Forelimb muscle (tissue), 1 donor: ENCODE results near the gene ZDHHC3. TPM values are rescaled to one million over a fixed set of nuclear protein-coding genes. Genes with fewer than 3 reads are reported as not detected.
A peak's percentile ranks its signal among the peaks of the same experiment; 100 is the strongest.
"Not testable (repeated sequence)": the region's sequence is repeated elsewhere in the genome, so short reads cannot be mapped to it uniquely, and the experiment has no call there.

ENCODE experiments used
- DNase-seq: peaks from one replicate; pipeline ENCODE4 v3.0.0-alpha.2; 2013; ENCODE audit warnings: low read depth
- polyA plus RNA-seq: library from polyadenylated mRNA; unstranded; fragments of 120-200 nt; gene quantifications from one replicate; pipeline ENCODE4 v1.2.1, GENCODE V29; 2013; ENCODE audit not compliant: insufficient read length

ZDHHC3 gene
- polyA plus RNA-seq, 1 donor, result 40.9 TPM

- no peak for DNase-seq
Measured at GRCh38 chr3:44996556-44996969, 20.6 kb upstream of the ZDHHC3 start.

DNA sequence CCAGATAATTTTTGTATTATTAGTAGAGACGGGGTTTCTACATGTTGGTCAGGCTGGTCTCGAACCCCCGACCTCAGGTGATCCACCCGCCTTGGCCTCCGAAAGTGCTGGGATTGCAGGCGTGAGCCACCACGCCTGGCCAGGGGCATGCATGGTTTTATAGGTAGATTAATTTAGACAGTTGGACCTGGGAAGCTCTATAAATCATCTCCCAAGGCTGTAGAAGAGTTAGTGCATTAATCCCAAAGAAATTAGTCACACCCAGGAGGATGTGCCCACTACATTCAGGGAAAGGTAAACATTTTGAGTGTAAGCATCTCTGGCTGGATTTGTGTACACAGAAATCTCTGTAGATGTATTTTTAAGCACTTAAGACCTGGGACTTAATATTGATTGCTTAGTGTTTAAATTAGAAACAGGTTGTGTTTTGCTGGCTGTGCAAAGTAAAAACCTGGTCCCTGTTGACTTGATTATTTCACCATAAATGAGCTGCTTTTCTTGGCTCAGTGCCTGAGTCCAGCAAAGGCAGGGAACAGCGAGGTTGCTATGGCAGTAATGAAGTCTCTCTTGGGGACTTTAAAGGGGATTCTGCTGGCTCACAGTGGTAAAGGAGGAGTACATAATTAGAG is 19.3 kb upstream of the ZDHHC3 start:
- DNase-seq, result peak; percentile 57

- DNase-seq, result no peak
Measured at GRCh38 chr3:44993471-44994205, 17.7 kb upstream of the ZDHHC3 start.

DNA sequence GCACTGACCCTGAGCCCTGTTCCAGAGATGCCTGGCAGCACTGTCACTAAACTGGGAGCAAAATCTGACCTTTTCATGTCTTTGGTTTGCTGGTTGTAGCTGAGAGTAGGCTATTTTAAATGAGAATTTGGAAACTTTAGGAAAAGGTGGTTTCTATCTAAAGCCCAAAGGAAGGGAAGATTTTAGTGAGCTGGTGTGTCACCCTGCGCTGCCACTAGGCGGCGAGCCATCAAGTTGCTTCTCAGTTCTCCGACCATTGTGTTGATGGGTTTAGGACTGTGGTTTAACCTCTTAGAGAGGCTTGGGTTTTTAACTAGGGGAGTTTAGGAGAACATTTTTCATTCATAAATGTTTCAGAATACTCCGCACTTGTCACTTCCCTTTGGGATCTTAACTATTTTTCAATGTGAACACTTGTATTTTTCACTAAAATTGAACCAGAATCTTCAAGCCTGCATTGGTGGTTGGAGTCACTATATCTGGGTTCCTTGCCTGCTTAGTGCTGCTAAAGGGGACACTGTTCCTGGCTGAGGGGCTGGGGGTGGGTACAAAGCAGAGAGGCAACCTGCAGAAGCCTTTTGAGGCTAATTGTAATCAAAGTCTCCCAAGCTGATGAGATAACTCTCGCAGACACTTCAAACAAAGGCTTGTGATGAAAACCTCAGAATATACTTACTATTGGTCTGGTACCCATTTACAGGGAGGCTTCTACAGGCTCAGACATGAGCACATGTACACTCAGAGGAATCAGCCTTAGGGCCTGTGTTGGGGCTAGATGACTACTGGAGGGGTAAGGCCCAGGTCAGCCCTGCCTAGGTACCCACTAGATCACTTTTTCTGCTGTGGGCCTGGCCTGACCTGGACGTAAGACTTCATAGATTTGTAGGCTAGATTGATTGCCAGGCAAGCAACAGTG is 16.8 kb upstream of the ZDHHC3 start:
- no peak for DNase-seq

- DNase-seq, result no peak
Measured at GRCh38 chr3:44991326-44991725, 15.4 kb upstream of the ZDHHC3 start.

DNA sequence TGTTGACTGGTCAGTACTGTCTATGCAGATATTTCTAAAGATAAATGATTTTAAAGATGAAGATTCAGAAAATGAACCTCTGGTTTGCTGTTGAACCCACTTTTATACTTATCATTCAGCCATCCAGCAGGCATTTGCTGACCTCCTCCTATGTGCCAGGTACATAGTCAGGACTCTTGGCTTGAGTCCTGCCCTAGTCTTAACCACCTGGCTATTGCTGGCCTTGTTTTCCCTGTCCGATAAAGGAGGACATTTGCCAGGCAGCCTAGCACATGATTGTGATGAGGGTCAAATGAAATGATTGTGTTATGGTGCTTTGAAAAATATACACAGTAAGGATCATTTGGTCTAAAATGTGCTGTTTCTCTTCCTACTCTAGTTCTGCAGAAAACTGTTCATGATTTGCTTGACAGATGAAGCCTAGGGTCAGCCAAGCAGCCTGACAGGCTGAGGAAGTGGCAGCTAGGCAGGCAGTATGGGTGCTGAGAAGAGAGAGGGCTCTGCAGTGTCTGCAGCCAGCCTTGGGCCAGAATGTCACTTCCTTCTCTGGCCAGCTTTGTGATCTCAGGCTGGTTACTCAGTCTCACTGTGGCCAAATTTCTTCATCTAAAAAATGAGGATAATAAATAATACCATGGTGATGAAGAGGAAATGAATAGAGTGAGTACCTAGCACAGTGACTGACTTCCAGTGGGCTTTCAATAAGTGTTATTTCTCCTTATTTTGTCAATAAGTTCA is 13.8 kb upstream of the ZDHHC3 start:
- no peak for DNase-seq

DNA sequence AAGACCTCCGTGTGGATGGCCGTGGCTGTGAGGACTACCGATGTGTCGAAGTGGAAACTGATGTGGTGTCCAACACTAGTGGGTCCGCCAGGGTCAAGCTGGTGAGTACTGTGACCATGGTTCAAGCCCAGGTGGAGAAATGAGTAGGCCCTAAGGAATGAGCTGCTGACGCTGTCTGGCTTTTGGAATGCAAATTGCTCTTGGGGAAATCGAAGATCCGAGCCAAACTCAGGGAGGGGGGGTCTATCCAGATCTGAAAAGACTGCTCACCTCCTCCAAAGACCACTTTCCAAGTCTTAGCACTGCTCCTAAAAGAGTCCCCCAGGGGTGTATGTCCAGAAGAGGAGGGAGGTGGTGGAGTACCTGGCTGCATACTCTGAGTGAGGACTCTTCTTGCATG is 13.2 kb upstream of the ZDHHC3 start:
- no peak for DNase-seq

DNA sequence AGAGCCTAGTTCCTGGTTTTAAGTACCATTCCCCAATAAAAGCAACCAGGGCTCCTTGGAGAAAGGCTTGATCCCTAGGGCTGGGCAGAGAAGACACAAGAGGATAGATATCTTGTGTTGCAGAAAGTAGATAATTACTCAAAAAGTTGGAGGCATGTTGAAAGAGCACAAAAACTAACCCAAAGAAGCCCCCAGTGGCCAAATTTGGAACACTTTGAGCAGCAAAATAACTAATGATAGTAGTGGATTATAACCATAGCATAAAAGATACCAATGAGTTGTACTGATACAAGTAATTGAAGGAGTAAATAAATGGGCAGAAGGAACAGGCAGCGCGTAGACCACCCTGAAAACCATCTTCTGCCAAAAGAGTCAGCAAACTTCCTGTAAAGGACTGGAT is 12.1 kb upstream of the ZDHHC3 start:
- no peak for DNase-seq

GRCh38 chr3:44987332-44987731 is 11.4 kb upstream of the ZDHHC3 start:
- no peak for DNase-seq

- not testable (repeated sequence) for DNase-seq
Measured at GRCh38 chr3:44986330-44986729, 10.4 kb upstream of the ZDHHC3 start.

- DNase-seq, result no peak
Measured at GRCh38 chr3:44984335-44984734, 8.4 kb upstream of the ZDHHC3 start.

DNA sequence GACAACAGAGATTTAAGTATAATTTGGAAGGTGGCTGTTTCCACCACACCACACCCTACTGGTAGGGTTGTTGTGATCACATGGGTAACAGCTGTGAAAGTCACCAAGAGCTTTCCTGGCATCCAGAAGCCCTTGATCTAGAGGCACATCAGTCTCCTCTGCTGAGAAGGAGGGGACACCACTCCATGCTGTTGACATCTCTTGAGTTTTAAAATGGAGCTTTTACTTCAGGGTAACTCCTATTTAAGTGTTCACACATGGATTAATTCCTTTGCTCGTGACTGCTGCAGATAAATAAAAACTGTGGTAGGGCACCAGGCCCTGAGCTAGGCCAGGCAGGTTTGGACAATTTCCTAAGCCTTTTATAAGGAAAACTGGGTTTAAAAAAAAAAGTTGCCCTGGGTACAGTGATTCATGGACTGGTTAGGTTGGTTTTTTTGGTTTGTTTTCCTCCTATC is 7.5 kb upstream of the ZDHHC3 start:
- no peak for DNase-seq

DNA sequence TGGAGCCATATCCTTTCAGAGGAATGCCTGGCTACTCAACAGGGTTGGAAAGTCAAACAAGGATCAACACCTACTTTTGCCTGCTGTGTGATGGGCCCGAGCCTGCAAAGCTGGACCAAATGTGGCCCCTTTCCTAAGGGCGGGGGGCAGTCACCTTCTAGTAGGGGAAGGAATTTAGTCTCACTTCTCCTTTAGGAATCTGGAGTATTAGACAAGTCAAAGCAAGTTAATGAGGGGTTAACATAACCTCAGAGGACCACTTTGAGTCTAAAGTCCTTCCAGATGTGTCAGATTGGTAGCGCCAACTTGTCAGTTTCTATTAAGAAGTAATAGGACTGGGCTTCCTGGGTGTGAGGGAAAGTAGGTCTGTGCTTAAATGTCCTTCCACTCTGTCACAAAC is 6.8 kb upstream of the ZDHHC3 start:
- no peak for DNase-seq

DNA sequence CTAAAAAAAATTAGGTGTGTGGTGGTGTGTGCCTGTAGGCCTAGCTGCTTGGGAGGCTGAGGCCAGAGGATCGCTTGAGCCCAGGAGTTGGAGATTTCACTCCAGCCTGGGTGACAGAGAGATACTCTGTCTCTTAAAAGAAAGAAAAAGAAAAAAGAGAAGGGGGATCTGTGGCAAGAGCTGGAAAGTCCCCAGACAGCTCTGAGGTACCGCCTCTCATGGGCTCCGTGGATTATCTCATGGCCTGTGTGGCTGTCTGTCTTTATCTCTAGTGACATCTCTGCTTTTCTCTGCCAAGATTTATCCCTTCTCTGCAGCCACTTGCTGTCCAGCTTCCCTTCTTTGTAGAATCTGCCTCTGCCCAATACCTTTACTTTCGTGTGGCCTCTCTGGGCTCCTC is 5.8 kb upstream of the ZDHHC3 start:
- no peak for DNase-seq

- DNase-seq, result no peak
Measured at GRCh38 chr3:44981220-44981619, 5.2 kb upstream of the ZDHHC3 start.

DNA sequence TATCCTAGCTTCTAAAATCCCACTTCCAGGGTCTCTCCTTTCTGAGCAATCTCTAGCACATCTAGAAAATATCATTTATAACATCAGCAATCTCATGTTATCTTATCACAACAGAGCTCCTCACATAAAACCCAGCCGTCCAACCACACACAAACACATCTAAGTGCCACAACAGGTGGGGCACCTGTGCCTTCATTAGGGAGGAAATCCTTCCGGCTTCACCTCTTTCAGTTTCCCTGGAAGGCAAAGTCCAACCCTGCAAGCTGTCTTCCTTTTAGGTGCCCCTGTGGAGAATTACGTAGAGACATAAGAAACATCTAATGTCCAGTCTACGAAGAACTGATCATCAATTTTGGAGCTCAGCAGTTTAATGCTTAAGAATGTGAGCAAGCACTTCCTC is 1.6 kb downstream of the ZDHHC3 start:
- no peak for DNase-seq

DNA sequence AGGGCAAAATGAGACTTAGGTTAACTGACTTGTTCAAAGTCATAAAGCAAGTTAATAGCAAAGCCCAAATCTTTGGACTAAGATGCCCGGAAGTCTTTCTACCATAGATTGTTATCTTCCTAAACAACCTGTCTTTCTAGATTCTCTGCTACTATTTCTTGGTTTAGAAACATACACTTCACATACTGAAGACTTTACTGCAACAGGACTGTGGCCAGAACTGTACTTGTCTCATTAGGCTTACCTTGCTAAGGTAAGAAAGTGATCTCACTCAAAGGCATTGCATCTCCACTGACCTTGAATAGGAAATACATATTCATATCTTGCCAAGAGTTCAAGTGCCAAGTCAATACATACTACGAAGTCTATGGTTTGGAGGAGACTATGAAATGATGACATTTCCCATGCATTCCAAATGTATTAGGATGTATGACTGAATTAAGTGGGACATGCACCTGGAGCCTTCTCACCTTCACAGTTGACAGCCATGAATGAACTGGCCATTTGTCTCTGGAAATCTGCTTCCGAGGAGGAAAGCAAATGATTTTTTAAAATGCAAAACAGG is 5.0 kb downstream of the ZDHHC3 start:
- no peak for DNase-seq

- no peak for DNase-seq
Measured at GRCh38 chr3:44969828-44970179, 6.2 kb downstream of the ZDHHC3 start.

DNA sequence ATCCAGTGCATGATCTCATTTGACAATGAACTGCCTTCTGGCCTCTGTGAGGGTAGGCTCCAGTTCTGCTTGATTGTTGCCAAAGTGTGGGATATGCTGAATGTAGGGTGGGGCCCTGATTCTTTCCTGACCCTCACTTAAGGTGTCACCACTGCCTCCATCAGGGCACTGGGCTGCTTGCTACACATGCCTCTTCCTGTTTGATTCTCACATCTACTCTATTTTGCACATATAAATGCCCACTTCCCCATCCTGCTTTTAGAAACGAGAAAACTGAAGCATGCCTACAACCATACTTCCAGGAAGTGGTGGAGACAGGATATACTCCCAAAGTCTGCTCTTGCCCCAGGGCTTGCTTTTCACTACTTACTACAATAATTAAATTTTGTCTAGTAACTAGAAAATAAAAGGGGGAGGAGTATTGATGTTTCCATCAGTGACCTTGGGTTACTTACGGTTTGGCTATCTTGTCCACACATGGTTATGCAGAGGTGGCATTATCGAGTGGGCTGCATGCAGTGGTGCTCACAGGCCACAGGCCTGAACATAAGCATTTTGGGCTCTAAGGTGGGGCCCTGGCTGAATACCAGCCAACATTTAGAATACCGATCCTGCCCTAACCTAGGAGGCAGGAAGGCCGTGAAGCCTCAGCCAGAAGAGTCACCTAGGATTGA is 6.7 kb downstream of the ZDHHC3 start:
- DNase-seq, result no peak

DNA sequence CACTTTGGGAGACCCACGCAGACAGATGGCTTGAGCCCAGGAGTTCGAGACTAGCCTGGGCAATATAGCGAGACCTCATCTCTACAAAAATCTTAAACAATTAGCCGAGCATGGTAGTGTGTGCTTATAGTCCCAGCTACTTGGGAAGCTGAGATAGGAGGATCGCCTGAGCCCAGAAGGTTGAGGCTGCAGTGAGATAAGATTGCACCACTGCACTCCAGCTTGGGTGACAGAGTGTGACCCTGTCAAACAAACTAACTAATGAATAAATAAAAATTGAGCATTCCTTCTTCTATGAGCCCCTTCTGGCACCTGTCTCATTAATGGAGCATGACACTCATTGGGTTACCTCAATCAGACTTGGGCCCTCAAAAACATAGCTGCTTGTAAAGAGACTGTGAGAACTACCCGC is 7.5 kb downstream of the ZDHHC3 start:
- DNase-seq, result no peak

DNA sequence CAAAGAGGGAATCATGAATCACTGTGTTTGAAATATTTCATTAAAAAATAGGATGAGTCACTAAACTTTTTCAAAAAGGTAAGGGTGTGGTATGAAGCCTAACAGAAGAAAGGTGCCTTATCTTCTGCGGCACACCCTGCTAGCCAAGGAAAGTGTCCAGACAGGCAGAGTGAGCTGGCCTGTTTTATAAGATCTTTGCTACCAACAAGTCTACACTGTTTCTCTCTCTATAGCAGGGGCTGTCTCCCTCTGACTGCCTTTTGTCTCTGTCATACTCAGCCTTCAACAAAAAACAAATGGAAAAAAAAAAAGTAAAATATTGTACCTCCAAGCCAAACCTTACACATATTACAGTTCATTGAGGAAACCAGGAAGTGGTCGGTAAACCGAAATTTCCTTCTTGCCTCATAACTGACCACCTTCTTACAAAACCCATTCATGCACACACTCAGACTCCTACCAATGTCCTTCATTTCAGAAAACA is 9.1 kb downstream of the ZDHHC3 start:
- DNase-seq, result no peak
